Cerebellar cortex (tissue), 1 donor: Measurements from ENCODE around the gene EHMT1.
"Not testable (repeated sequence)": the region's sequence is repeated elsewhere in the genome, so short reads cannot be mapped to it uniquely, and the experiment has no call there.

Source experiments
- DNase-seq: peaks from one replicate; pipeline ENCODE4 v3.0.0-alpha.2; 2015; ENCODE audit warnings: low spot score

EHMT1 gene

DNA sequence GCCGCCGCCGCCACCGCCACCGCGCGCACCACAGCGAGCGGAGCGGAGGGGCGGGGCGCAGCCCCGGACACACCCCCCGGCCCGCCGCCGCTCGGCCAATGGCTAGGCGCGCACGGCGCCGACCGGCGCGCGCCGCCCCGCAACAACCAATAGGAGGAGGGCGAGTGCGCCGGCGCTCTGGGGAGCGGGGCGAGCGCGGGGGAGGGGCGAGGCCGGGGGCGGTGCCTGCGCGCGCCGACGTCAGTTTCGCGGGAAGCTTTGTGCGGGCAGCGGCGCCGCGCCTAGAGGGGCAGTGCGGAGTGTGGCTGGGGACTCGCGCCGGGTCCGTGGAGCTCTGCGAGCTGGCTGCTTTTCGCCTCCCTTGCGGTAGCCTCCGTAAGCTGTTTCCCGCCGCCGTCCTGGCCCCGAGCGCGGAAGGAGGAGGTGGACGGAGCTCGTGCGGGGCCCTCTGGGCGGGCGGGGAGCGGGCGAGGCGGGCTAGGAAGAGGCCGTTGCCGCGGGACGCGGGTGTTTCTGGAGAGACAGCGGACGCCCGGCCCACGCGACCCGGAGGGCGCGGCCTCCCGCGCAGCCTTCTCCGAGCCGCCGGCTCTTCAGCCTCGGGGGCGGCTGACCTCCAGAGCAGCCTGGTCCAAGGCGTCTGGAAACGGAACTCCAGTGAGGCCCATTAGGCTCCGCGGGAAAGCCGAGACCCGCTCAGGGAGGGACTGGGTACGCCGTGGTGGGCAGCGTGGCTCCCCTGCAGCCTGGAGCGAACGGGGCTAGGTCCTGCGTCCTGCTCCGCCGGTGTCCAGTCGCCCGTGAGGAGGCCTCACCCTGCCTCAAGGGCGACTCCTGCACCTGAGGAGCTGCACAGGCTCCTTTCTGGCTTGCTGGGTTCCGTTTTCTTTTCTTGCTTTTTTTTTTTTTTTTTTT, 28.1 kb upstream of the EHMT1 start, which contains the start of gene ZMYND19:
TSS of gene ZMYND19 (minus strand) at position 44 of the 915 bp plus-strand sequence. CDS start 249 bp downstream, outside the sequence.
- peak; percentile 78 for DNase-seq

DNA sequence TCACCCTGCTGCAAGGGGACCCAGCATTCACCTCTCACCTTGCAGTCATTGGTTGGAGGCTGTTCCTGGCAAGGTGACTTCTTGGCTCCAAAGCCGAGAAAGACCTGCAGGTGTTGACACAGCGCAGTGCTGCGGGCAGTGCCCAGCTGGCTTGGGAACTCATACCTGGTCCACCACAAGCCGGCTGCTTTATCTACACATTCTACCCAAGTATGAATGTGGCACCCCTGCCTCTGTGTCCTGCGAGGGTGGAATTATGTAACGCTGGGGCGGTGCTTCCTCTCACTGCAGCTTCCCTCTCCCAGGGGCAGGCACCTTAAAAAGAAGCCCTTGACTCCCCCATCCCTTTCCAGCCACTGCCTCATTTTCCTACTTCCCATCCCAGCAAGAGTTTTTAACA, 26.0 kb upstream of the EHMT1 start:
- no peak for DNase-seq

DNA sequence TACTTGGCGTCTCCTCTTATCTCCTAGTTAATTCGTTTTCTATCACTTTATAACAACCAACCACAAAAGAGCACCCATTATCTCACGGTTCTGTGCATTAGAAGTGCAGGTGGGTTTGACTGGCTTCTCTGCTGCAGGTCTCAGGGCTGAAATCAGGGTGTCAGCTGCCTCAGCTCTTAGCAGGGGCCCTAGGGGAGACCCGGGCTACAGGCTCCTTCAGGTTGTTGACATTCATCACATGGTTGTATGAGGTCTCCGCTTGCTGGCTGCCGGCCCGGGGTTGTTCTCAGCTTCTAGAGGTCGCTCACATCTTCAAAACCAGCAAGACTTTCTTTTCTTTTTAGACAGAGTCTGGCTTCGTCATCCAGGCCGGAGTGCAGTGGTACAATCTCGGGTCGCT, 25.6 kb upstream of the EHMT1 start:
- no peak for DNase-seq

DNA sequence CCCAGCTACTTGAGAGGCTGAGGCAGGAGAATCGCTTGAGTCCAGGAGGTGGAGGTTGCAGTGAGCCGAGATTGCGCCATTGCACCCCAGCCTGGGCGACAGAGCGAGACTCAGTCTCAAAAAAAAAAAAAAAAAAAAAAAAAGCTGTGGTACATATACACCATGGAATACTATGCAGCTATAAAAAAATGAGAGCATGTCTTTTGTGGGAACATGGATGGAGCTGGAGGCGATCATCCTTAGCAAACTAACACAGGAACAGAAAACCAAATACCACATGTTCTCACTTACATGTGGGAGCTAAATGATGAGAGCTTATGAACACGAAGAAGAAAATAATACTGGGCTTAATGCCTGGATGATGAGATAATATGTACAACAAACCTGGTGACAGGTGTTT, 22.2 kb upstream of the EHMT1 start:
- DNase-seq, result not testable (repeated sequence)

DNA sequence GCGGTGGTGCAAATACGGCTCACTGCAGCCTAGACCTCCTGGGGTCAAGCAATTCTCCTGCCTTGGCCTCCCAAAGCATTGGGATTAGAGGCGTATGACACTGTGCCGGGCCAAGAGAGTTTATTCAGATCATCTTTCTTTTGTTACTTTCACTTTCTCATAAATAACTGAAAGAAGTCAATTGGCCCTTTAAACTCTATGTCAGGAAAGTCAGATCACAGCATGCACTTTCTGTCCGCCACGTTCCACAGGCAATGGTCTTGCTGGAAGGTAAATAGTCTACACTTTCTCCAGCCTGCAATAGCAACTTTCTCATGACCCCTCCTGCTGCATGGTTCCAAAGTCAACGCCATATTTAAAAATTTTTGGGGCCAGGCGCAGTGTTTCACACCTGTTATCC, 19.9 kb upstream of the EHMT1 start:
- no peak for DNase-seq

DNA sequence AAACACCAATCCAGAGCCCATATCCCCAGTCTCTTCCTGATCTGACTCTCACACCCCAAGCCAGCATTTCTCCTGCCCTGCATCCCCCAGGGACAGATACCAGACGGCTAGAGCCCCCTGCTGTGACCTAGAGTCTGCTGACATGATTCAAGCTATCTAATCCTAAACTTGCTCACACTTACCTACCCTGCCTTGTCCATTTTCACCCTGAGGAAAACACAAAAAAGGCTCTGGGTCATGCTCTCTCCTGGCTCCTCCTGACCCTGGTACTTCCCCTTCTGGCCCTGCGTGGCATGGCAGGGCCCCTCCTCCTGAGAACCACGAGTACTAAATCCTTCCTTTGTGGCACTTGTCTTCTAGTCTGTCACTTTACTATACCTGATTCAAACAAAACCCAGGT, 16.1 kb upstream of the EHMT1 start:
- DNase-seq, result no peak

DNA sequence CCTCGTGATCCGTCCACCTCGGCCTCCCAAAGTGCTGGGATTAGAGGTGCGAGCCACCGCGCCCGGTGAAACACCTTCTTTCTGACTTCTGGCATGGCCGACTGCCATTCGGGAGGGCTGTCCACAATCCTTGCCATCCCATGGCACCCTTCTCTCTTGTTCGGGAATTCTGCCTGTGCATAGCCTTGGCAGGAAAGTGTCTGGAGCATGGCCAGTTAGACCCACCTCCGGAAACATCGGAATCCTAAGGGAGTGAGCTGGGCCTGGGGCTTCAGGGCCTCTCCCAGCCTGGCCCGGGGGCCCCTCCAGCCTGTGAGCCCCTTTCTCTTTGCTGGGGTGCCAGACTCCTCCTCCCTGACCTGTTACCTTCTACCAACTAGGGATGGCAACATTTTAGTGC, 14.9 kb upstream of the EHMT1 start:
- DNase-seq, result no peak

DNA sequence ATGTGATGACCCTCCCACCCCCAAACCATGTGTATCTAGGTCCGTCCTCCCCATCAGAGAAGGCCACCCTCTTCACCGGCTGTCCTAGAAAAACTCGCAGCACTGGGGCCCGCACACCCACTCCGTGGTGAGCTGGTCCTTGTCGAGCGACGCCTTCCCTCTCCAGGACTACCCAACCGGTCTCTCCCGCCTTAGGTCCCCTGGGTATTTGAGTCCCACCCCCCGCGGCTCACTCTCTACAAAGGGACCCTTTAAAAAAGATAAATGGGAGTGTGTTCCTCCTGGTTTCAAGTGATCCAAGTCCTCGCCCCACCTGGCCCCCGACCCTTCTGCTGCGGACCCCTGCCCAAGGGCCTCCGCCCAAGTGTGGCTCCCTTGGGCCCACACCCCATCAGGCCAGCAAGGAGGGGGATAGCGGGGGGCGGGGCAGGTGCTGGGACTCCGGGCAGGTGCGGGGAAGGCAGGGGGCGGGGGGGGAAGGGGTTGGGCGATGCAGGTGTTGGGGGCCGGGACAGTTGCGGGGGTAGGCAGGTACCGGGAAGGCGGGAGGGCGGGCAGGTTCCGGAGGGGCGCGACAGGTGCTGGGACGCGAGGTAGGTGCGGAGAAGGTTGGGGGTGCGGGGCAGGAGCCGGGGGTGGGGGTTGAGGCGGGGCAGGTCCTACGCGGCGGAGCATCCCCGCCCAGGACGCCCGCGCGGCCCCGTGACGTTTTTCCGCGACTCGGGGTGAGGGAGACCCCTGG, 14.3 kb upstream of the EHMT1 start:
- DNase-seq, result no peak

DNA sequence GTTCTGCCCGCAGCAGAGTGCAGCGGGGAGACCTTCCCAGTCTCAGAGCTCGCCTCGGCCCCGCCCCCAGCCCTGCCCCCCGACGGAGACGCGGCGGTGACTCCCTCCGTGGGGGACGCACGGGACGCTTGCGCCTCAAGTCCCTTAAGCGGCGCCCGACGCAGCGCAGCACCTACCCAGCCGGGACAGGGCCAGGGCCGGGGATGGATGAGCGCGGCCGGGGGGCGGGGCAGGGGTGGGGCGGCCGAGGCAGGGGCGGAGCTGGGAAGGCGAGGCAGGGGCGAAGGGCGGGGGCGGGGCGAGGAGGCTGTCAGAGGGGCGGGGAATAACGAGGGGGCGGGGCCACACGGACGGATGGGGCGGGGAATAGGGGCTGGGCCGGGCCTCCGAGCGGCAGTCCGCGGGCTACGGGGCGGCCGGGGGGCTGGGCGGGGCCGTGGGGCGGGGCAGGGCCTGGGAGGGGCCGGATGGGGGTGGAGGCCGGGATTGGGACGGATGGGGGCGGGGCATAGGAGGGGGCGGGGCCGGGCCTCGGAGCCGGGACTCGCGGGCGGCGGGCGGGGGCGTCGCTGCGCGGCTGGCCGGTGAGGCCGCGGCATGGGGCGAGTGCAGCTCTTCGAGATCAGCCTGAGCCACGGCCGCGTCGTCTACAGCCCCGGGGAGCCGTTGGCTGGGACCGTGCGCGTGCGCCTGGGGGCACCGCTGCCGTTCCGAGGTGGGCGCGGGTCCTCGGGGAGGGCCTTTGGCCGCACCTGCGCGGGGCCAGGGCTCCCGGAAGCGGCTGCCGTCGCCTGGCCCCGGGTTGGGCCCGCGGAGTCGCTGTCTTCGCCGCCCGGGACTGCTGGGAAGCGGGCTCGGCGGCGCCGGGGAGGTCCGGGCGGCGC, 13.4 kb upstream of the EHMT1 start, which contains the start of gene ARRDC1:
TSS of gene ARRDC1 (plus strand) at position 566 of the 884 bp plus-strand sequence. CDS start at position 598, 32 bp downstream.
- DNase-seq, result peak; percentile 89

DNA sequence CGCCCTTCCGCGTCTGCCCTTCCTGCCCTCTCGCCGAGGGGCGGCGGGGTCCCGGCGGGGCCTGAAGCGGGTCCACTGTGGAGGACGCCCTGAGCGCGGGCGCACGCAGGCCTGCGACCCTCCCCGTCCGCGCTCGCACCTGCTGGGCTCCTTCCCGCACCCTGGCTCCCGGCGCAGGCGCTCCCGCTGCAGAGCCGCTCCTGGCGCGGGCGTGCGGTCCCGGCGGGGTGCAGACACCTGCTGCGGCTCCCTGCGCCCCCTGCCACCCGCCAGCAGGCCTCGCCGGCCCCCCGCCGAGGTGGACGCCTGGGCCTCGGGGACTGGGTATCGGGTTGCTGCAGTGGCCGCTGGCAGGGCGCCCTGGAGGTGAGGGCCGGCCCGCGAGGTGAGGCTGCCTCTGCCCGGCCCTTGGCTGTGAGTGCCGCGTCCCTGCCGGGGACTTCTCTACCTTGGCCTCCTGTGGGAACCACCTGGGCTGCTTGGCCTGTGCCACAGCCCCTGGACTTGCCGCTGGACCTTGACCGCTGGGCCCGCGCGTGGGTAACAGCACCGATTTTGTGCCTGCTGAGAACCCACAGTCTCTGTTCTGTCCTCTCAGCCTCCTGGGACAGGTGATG, 12.7 kb upstream of the EHMT1 start:
- DNase-seq, result no peak

DNA sequence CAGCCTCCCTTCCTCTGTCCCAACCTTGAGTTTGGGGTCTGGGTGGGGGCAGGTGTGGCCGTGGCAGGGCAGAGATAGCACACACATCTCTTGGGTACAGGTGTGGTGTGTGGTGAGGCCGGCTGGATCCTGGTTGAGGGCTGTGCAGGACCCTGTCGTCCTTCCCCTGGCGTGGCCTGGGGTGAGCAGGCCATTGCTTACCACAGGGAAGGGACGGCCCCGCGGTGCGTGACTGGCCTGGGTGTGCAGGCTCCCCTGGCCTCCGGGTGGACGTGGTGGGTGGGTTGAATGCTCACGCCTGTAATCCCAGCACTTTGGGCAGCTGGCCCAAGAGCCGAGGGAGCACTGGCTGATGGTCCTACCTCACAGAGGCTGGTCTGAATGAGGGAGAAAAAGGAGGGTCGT, 12.1 kb upstream of the EHMT1 start:
- no peak for DNase-seq

DNA sequence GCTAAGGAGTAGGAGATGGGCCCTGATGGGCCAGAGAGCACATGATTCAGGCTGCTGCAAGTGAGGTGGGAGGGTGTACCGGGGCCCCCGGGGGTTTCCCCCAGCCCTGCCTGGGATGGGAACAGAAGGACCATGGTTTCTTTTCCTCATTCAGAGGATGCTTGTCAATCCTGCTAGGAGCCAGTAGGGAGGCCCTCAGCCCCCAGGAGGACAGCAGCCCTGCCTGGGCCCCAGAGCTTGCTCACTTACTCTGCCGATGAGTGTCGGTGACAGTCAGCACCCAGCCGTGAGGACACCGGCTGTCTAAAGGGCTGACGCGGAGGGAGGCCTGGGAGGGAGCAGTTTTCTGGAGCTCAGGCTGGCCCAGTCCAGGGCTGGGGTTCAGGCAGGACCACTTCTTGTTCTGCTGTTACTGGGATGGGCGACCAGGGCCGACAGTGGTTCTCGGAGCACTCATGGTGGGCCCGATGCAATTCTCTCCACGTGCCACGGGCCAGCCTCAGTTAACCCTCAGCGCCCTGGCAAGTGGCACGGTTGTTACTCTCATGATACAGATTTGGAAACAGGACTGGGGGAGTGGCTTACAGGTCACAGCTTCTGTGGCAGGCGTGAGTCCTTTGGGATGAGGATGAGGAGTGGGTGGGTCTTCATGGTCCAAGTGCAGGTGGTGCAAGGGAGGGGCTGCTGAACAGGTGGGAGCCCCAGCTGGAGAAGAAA, 11.5 kb upstream of the EHMT1 start:
- no peak for DNase-seq

DNA sequence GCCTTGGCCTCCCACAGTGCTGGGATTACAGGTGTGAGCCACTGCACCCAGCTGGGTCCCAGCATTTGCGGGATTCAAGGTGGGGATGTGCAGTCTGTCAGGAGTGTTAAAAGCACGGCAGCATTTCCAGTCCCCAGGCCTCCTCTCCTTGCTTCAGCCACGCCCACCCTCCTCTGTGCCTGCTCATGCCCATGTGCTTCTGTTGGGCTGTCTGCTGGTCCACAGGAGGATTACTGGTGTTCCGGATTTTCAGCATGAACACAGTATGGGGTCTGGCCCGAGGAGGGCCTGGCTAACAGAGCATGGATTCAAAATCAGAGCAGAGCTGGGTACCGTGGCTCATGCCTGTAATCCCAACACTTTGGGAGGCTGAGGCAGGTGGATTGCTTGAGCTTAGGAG, 7.9 kb upstream of the EHMT1 start:
- no peak for DNase-seq

DNA sequence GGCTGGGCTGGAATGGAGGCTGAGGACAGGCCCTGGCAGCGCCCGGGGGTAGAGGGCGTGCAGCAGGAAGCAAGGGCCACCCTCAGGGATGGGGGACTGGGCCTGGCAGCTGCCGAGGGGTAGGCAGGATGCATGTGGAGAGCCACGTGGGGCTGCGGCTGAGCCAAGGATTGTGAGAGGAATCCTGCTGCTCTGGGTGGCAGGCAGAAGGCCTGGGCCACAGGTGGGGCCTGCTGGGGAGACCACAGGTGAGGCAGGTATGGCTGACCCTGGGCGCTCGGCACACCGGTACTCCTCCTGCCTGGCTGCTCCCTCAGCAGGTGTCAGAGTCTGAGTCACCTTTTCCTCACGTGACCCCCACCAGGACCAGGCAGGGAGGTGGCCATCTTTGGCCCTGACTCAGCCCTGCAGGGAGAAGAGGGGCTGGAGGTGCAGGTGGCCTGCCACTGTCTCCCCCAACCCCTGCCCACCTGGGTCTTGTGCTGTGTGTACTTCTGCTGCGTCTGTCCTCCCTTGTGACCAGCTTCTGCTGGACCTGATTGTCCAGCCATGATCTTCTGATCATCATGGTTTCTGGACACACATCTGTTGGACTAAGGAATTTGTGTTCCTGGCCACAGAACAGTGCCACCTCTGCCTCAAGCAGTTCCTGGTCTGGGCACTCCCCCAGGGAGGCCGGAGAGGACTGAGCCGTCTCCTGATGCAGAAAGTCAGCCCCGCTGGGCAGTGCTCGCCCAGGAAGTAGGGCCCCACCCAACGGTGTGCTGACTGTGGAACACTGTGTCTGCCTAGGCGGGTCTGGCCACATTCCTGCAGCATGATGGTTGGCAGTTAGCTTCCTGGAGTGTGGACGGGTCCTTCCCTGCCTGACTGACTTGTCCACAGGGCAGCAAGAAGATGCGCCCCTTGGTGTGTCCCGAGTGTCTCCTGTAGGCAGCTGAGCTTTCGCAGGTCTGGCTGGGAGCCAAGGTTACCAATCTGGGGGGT, 6.9 kb upstream of the EHMT1 start:
- no peak for DNase-seq

DNA sequence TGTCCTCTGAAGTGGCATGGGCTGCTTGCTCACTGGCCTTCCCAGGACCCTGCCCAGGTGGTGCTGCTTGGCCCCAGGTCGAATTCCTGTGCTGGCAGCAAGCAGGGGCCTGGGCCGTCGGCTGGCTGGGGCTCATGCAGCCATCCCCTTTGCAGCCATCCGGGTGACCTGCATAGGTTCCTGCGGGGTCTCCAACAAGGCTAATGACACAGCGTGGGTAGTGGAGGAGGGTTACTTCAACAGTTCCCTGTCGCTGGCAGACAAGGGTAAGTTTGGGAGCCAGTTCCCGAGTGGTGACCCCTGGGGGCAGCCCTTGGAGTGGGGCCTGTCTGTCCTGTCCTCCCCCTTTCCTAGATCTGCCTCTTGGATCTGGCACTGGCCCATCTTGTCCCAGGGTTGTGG, 6.1 kb upstream of the EHMT1 start:
- DNase-seq, result no peak

DNA sequence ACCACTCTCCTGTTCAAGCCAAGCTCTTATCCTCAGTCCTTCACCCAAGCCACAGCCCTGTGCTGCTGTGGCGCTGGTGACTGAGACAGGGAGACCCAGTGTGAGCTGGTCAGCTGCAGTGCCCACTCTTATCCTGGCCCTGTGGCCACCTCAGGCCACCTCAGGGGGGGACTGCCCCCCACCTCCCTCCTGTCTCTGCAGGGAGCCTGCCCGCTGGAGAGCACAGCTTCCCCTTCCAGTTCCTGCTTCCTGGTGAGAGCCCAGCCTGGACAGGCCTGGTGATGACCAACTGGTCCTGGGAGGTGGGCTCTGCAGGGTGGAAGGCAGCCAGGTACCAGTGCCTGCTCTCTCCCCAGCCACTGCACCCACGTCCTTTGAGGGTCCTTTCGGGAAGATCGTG, 5.5 kb upstream of the EHMT1 start:
- DNase-seq, result no peak

DNA sequence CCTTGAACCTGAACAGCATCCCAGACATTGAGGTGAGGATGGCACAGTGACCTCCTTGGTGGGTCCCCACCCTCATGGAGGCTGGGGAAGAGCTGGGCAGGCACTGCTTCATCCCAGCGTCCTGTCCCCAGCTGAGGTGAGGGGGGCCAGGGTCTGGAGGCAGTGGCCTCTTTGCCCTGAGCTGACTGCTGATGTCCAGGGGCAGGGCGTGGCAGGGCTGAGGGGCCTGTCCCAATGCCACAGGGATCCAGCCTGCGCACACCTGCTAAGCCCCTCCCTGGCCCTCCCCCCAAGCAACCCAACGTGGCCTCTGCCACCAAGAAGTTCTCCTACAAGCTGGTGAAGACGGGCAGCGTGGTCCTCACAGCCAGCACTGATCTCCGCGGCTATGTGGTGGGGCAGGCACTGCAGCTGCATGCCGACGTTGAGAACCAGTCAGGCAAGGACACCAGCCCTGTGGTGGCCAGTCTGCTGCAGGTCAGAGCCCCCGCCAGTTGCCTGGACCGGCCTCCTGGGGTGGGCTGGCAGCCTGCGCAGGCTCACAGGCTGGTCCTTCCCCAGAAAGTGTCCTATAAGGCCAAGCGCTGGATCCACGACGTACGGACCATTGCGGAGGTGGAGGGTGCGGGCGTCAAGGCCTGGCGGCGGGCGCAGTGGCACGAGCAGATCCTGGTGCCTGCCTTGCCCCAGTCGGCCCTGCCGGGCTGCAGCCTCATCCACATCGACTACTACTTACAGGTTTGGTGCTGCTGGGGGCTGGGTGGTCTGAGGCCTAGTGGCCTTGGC, 4.9 kb upstream of the EHMT1 start:
- DNase-seq, result no peak

DNA sequence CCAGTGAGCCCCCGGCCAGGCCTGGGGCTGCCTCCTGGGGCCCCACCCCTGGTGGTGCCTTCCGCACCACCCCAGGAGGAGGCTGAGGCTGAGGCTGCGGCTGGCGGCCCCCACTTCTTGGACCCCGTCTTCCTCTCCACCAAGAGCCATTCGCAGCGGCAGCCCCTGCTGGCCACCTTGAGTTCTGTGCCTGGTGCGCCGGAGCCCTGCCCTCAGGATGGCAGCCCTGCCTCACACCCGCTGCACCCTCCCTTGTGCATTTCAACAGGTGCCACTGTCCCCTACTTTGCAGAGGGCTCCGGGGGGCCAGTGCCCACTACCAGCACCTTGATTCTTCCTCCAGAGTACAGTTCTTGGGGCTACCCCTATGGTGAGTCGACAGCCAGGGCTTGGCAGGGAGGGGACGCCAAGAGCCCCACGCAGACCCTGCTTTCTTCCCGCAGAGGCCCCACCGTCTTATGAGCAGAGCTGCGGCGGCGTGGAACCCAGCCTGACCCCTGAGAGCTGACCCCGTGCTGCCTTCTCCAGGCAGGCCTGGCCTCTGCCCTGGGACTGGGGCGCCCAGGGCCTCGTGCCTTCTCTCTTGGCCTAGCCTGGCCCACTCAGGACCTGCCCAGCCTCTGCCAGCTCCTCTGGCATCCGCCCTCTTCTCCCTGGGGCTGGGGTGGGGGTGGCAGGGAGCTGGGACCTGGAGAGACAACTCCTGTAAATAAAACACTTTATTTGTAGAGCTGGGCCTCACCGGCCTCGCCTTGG, 4.0 kb upstream of the EHMT1 start:
- DNase-seq, result no peak
